ENCODE measurements around the gene AXIN1. TPM values are rescaled to one million over a fixed set of nuclear protein-coding genes. Genes with fewer than 3 reads are reported as not detected.
A peak's percentile ranks its signal among the peaks of the same experiment; 100 is the strongest.

Gene AXIN1
- total and polyA plus RNA-seq, 8 donors, result 11.7 to 69.2 (median 17.4) TPM

DNA sequence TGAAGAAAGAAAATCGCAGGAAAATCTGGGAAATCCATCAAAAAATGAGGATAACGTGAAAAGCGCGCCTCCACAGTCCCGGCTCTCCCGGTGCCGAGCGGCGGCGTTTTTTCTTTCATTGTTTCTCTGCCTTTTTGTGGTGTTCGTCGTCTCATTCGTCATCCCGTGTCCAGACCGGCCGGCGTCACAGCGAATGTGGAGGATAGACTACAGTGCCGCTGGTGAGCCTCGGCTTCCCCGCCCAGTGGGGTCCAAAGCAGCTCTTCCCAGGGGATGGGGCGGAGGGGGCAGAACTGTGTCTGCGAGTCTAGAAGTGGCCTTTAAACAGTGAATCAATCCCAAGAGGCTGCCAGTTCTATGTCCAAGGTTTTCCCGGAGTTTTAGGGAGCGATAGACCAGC, 98.1 kb downstream of the AXIN1 start:
- Histone ChIP-seq H3K27ac (no peak overlapping the region), H3K4me3 (no peak overlapping the region), H3K36me3 (peaks cover 22 to 81% (median 60%) of the 10 kb centered on the region in 4 donors), H3K27me3 (no peaks in the 10 kb centered on the region), H3K9me3 (no peaks in the 10 kb centered on the region), H3K4me1 (peaks cover 6 to 33% (median 24%) of the 10 kb centered on the region in 4 donors)
- no peak for DNase-seq
- intact Hi-C loops (cut with DNase I; ENCODE audit: low total_unique reads), result no loop called here
- no peak for TF ChIP-seq EP300 (IDR thresholded peaks at IDR 0.05)
- TF ChIP-seq POLR2AphosphoS5 (IDR thresholded peaks at IDR 0.05), result no peak
- no peak for TF ChIP-seq POLR2A (IDR thresholded peaks at IDR 0.05)
- TF ChIP-seq, protein P1, sequence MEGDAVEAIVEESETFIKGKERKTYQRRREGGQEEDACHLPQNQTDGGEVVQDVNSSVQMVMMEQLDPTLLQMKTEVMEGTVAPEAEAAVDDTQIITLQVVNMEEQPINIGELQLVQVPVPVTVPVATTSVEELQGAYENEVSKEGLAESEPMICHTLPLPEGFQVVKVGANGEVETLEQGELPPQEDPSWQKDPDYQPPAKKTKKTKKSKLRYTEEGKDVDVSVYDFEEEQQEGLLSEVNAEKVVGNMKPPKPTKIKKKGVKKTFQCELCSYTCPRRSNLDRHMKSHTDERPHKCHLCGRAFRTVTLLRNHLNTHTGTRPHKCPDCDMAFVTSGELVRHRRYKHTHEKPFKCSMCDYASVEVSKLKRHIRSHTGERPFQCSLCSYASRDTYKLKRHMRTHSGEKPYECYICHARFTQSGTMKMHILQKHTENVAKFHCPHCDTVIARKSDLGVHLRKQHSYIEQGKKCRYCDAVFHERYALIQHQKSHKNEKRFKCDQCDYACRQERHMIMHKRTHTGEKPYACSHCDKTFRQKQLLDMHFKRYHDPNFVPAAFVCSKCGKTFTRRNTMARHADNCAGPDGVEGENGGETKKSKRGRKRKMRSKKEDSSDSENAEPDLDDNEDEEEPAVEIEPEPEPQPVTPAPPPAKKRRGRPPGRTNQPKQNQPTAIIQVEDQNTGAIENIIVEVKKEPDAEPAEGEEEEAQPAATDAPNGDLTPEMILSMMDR (IDR thresholded peaks at IDR 0.05), result no peak
- WGBS, 5 donors, result 94 to 98% (median 96%) methylated on average over 25 of the region's 25 CpGs

DNA sequence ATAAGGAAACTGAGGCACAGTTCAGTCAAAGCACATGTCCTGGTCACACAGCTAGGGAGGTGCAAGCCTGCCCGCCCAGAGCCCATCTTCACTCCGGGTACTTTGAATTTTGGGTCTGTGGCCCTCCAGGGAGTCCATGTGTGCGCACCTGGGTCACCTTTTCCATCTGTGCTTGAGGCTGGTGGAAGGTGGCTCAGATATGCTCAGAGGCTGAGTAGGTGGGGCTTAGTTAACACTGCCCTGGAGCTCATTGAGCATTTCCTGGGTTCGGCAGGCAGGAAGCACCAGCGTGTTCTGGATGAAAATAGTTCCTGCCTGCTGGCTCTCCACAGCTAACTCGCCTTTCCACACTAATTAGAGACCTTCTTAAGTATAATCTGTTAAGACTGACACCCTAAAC, 98.7 kb downstream of the AXIN1 start:
- Histone ChIP-seq H3K27ac (peak overlapping the region in 1 of 5 donors; percentile 20), H3K9me3 (no peaks in the 10 kb centered on the region), H3K36me3 (peaks cover 22 to 82% (median 57%) of the 10 kb centered on the region in 4 donors), H3K4me1 (peaks cover 6 to 34% (median 25%) of the 10 kb centered on the region in 4 donors), H3K27me3 (no peaks in the 10 kb centered on the region), H3K4me3 (no peak overlapping the region)
- intact Hi-C loops (cut with DNase I; ENCODE audit: low total_unique reads), result no loop called here
- 69 to 93% (median 73%) methylated on average over 3 to 6 of the region's 6 CpGs for WGBS, 5 donors
- peak in 1 of 2 donors; percentile 79 for DNase-seq
- TF ChIP-seq EP300 (IDR thresholded peaks at IDR 0.05), result no peak
- TF ChIP-seq POLR2A (IDR thresholded peaks at IDR 0.05), result no peak

DNA sequence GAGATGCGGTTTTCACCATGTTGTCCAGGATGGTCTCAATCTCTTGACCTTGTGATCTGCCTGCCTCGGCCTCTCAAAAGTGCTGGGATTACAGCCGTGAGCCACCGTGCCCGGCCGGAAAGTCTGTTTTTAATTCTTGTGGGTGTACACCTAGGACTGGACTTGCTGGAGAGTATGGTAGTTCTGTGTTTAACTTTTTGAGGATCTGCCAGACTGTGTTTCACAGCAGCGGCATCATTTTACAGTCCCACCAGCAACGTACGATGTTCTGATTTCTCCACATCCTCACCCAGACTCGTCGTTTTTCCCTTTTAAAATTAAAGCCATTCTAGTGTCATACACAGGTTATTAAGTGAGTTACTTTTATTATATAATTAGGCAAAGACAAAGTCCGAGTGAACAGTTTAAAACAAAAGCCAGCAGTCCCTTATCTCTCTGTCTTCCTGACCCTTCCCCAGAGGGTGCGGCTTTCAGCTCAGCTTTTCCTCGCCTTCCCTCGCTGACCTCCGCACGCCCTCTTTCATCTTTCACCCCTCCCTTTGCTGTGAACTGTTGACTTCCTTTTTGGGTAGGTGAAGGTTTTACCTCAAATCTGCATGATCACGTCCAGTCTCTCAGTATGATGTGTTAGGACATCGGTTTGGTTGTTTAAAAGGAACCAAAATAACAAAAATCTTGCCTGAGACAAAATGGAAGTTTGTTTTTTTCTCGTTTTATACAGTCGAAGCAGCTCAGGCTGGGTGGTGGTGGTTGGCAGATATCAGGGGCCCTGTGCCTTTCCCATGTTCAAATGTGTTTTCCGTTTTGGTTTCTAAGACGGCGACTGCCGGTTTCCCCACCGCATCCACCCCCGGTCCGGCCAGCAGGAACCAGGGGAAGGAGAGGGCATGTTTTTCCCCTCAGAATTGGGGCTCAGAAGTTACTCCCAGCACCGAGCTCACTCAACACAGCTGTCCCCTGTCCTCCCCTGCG, 99.9 kb downstream of the AXIN1 start:
- H3K27ac ChIP-seq, result peak overlapping the region; percentile 23 to 64 (median 51)
- H3K4me3 ChIP-seq, result peak overlapping the region in 3 of 4 donors; percentile 1 to 10 (median 7)
- peak in 1 of 2 donors; percentile 72 for DNase-seq
- peaks cover 6 to 34% (median 25%) of the 10 kb centered on the region in 4 donors for H3K4me1 ChIP-seq
- no peak for TF ChIP-seq POLR2AphosphoS5 (IDR thresholded peaks at IDR 0.05)
- TF ChIP-seq, protein P1 (IDR thresholded peaks at IDR 0.05), result no peak
- TF ChIP-seq POLR2A (IDR thresholded peaks at IDR 0.05), result no peak
- no peak for TF ChIP-seq EP300 (IDR thresholded peaks at IDR 0.05)
- H3K36me3 ChIP-seq, result peaks cover 22 to 86% (median 57%) of the 10 kb centered on the region in 4 donors
- no peaks in the 10 kb centered on the region for H3K27me3 ChIP-seq
- intact Hi-C loops (cut with DNase I; ENCODE audit: low total_unique reads), result no loop called here
- no peaks in the 10 kb centered on the region for H3K9me3 ChIP-seq
- 33 to 53% (median 39%) methylated on average over 30 of the region's 30 CpGs for WGBS, 5 donors

DNA sequence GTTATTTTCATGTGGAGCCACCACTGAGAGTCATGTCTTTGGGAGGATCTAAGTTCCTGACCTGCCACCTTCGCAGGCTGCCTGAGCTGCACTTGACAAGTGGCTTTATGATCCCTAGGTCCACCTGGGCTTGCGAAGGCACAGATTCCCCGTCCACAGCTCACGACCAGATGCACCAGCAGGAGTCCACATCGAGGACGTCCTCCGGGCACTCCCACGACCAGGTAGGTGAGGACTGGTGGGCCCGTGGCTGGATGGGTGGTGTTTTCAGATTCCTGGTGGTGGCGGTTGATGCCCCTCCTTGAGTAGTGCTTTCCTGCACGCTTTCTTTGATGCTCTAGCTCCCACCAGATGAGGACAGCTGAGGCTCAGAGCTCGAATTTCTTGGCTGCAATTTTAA, 103.1 kb downstream of the AXIN1 start:
- WGBS, 5 donors, result 81 to 90% (median 86%) methylated on average over 11 to 12 of the region's 12 CpGs
- DNase-seq, result no peak
- intact Hi-C loops (cut with DNase I; ENCODE audit: low total_unique reads), result no loop called here

More for the DNA sequence above, 103.1 kb downstream of the AXIN1 start:
- Histone ChIP-seq H3K9me3 (no peaks in the 10 kb centered on the region), H3K4me1 (peaks cover 6 to 34% (median 25%) of the 10 kb centered on the region in 4 donors), H3K27me3 (no peaks in the 10 kb centered on the region), H3K36me3 (peaks cover 9 to 56% (median 31%) of the 10 kb centered on the region in 4 donors), H3K27ac (peak overlapping the region in 1 of 5 donors; percentile 71), H3K4me3 (no peak overlapping the region)
- no peak for TF ChIP-seq EP300 (IDR thresholded peaks at IDR 0.05)
- no peak for TF ChIP-seq POLR2AphosphoS5 (IDR thresholded peaks at IDR 0.05)
- no peak for TF ChIP-seq POLR2A (IDR thresholded peaks at IDR 0.05)
- TF ChIP-seq, protein P1 (IDR thresholded peaks at IDR 0.05), result no peak
